GM18519 (cell line): Measurements from ENCODE around the gene TIMD4.
"Not testable (repeated sequence)": the region's sequence is repeated elsewhere in the genome, so short reads cannot be mapped to it uniquely, and the experiment has no call there.

Experiments
- ATAC-seq: cut with Tn5 transposase; IDR thresholded peaks from one replicate; pipeline ENCODE4 v1.9.1; 2021; ENCODE audit warnings: mild to moderate bottlenecking, moderate library complexity; ENCODE audit not compliant: unreplicated experiment, low FRiP score

TIMD4 gene

GRCh38 chr5:156925767-156926166 is 37.3 kb downstream of the TIMD4 start:
- not testable (repeated sequence) for ATAC-seq

DNA sequence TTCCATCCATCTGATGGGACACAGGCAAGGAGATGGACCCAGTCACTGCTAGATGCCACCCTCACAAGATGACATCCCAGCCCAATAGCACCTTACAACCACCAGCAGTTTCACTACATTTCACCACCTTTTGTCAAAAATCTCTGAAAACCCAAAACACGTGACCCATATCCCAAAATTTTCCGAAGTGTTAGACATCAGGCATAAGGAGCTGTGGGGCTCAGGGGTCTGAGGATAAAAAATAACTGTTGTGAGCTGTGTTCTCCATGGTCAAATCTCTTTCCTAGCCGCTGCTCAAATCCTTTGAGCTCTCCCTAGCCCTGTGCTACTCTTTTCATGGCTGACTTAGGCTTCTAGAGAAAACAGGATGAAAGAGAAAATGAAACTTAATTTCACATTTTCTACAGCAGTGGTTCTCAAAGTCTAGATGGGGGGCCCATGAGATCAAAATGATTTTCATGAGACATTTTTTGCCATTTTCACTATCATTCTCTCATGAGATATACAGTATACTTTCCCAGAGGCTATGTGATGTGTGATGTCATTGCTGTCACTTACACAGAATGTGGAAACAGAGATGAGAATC is 40.7 kb downstream of the TIMD4 start:
- ATAC-seq, result peak; percentile 49

DNA sequence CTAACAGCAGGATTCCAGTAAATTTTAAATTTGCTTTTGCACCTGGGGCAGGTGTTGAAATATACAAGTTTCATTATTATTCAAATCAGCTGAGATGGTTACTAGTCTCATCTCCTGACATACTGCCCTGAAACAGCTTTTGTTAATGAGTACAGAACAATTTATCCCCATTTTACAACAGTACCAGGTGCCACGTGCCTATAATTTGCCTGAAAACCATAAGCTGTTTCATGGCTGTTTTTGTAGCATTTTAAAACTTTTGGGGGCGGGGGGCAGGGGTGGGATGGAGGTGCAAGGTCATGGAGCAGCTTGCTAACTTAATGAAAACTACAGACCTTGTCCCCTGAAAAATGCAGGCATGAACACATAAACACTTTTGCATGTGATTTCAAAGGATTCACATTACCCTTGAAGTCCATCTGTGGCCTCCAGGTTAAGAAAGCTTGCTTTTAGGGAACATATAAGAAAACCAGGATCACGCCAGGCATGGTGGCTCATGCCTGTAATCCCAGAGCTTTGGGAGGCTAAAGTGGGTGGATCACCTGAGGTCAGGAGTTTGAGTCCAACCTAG is 42.1 kb downstream of the TIMD4 start:
- ATAC-seq, result peak; percentile 22

DNA sequence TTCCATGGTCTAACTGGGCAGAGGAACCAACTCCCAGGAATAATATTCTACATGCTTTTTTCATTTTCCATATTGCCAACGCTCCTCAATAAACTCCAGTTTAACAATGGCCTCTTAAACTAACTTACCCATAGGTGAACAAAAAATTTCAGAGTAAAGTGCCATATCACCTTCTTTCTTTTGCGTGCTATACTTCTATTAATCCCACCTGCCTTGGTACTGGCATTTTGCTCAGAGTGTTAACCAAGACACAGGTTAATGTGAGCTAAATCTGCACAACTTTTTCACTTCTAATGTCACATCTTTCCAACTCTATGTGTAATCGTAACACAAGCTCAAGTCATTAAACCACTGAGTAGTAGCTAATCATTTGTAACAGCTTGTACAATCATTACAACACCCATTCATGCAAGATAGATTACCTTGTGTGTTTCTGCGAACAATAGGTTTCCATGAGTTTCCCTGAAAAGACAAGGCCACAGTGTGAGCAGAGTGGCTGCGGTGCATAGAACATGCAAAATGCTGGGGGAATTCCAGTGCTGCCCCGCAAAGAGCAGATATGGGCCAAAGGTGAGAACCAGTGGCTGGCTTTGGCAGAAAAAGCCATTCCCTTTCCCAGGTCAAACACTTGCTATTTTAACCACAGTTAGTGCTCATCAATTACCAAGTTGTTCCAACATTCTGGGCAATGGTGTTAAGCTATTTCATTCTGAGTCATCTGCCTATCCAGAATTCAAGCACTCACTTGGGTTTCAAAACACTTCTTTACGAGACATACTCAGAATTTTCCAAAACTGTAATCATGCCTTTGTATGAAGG is 42.8 kb downstream of the TIMD4 start:
- ATAC-seq, result peak; percentile 32

DNA sequence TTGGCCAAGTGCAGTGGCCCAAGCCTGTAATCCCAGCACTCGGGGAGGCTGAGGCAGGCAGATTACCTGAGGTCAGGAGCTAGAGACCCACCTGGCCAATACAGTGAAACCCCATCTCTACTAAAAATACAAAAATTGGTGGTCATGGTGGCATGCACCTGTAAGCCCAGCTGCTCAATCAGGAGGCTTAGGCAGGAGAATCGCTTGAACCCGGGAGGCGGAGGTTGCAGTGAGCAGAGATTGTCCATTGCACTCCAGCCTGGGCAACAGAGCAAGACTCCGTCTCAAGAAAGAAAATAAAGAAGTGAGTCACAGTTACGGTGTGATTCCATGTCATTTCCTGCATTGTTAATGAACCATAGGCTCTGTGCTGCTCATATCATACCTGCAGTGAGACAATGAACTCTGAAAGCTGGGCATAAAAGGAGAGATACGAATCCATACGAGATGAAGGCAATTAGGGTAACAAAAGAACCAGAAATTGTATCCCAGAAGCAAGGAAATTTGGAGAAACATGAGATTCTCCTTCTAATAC is 44.6 kb downstream of the TIMD4 start:
- no peak for ATAC-seq

- peak; percentile 6 for ATAC-seq
These were observed 48.7 kb downstream of the TIMD4 start for GRCh38 chr5:156914371-156914737.

DNA sequence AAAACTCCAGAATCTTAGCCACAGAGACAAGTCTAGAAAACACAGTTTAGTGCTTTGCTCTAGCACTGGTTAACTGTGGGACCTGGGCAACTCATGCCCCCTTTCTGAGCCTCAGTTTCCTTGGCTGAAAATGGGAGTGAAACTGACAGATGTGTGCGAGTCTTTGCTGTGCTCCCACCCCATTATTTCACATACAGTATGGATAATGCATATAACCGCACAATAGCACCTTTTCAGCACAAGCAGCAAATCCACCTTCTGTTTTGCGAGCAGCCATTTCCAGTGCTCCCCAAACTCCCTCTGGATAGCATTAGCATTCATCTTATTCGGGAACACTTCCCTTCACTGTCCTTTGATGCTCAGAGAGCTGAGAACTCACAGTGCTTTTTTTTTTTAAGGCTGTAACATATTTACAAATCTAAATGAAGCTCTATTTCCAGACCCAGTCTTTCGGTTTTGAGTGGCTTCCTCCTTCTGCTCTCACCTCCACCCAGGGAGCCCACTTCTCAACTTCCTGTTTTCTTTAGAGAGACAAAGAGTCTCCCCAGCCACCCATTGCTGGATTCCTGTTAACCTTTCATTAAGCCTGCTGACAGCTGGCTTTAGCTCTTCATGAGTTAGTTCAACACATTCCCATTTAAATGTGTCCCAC is 49.2 kb downstream of the TIMD4 start:
- peak; percentile 86 for ATAC-seq

DNA sequence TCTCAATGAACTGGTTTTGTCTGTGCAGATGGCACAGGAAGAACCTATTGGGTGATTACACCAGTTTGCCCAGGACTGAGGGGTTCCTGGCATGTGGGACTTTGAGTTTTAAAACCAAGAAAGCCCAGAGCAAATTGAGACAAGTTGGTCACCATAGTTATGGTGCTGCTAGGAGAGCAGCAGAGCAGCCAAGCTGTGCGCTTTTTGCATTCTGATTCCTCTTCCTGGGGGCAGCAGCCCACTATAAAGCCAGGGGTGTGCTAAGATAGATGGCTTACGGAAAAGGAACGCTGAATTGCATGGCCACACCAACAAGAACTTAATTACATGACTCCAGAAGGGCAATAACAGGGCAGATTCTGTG is 49.7 kb downstream of the TIMD4 start:
- no peak for ATAC-seq

- no peak for ATAC-seq
These were observed 50.2 kb downstream of the TIMD4 start for GRCh38 chr5:156912869-156913268.

- no peak for ATAC-seq
These were observed 53.8 kb downstream of the TIMD4 start for GRCh38 chr5:156909180-156909579.

DNA sequence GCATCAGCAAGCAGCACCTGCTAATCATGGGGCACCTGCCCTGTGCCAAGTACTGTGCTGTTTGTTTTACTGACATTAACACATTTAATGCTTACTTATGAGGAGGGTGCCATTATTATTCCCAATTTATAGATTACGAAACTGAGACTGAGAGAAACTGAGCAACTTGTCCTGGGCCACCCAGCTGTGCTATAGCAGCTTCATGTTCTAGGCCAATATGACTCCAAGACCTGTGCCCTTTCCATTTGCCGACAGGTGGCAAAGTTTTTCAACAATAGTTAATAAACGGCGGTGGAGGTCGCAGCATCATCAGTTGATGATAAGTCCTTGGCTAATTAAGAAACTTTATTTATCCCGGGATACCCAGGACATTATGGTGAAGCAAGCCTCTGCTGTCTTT is 55.4 kb downstream of the TIMD4 start:
- ATAC-seq, result no peak

GRCh38 chr5:156906807-156907206 is 56.2 kb downstream of the TIMD4 start:
- ATAC-seq, result no peak

GRCh38 chr5:156896546-156896945 is 66.5 kb downstream of the TIMD4 start:
- no peak for ATAC-seq

DNA sequence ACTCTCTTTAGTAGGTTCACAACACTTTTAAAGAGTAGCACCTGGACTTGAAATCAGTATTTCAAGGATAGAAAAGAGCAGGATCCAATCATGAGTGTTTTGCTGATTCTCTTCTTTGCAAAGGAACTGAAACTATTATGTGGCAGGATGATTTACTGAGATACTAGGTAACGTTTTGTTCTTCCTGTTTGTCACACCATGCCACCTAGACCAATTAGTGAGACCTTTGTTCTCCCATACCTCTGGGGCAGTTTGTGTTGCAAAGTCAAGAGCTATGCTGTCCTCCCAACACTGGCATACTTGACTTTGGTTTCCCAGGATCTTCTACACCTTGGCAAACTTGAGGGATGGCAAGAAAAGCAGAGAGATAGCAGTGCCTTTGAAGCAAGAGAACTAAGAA is 69.5 kb downstream of the TIMD4 start:
- peak; percentile 79 for ATAC-seq

DNA sequence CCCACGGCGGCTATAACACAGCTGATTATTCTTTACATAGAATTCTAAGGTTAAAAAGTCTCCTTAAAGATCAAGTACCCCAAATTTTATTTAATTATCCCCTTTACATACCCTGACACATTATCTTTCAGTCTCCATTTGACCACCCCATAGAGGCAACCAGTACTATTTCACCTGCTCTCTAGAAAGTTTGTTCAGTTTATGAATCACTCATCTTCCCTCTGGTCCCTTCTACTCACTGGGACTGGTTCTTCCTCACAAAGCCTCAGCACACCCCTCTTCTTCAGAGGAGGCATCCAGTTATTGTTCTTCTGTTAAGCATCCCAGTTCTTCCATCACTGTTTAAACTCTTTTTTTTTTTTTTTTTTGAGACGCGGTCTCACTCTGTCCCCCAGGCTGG is 70.2 kb downstream of the TIMD4 start:
- no peak for ATAC-seq

- no peak for ATAC-seq
These were observed 70.8 kb downstream of the TIMD4 start for GRCh38 chr5:156892223-156892622.

- no peak for ATAC-seq
These were observed 74.5 kb downstream of the TIMD4 start for GRCh38 chr5:156888520-156888919.

DNA sequence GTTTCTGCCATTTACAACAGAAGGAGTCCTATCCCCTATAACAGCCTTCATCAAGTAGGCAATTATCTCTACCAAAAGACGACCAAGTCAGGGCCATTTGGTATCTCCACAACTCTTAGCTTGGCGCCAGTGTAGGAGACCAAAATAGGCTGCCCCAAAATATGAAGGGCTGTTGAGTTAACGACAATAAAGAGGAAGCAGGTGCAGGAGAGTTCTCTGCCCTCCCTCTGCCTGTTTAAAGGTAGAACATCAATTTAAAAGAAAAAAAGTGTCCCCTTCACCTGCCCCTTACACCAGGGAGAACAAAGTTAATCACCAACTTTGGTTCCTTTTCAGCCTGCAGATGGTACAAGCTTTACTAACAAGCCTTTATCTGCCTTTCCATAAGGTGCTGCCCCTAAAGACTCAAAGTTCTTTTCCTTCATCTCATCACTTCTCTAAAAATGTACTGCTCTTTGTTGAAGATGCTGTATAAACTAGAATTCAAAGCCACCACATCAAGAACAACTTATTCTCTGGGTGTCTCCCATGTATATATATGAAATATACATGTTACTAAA is 79.6 kb downstream of the TIMD4 start:
- no peak for ATAC-seq

- peak; percentile 84 for ATAC-seq
These were observed 83.3 kb downstream of the TIMD4 start for GRCh38 chr5:156879665-156880285.

DNA sequence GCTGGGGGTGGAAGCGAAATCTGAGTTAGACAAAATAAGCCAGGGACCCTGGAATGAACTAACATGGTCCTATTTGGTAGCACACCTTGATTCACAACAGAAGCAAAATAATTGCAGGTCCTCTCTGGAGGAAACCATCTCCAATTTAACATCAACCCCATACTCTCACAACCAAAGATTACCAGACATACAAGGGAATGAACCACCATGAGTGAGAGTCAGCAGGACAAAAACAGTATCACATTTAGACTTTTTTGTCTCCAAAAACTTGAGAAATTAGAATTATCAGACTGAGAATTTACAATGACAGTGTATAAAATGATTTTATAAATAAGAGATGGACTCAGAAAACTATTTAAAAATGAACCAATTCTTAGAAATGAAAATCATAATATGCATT is 91.8 kb downstream of the TIMD4 start:
- ATAC-seq, result no peak

DNA sequence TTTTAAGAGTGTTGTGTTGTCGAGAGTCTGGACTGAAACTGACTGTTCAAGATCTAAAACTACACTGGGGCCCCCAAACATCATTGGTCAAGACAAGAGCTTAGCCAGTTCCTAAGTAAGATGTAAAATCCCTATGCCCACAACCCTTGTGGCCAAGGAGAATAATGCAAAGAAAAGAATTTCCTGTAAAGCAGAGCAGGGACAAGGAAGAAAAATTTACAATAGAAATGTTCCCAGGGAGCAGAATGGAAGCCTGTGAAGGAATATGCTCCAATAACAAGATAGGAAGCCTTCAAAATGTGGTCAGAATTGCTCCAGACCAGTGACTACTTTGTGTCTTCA is 92.6 kb downstream of the TIMD4 start:
- ATAC-seq, result no peak
